RPMI8226 (cell line): ENCODE data around the gene ARRDC1.
"Not testable (repeated sequence)": the region's sequence is repeated elsewhere in the genome, so short reads cannot be mapped to it uniquely, and the experiment has no call there.

Experiments used
- DNase-seq: peaks from one replicate; pipeline ENCODE4 v3.0.0-alpha.2; 2015

Gene ARRDC1

GRCh38 chr9:137586854-137587253 is 18.6 kb upstream of the ARRDC1 start:
- no peak for DNase-seq

GRCh38 chr9:137588311-137588710 is 17.2 kb upstream of the ARRDC1 start:
- DNase-seq, result no peak

DNA sequence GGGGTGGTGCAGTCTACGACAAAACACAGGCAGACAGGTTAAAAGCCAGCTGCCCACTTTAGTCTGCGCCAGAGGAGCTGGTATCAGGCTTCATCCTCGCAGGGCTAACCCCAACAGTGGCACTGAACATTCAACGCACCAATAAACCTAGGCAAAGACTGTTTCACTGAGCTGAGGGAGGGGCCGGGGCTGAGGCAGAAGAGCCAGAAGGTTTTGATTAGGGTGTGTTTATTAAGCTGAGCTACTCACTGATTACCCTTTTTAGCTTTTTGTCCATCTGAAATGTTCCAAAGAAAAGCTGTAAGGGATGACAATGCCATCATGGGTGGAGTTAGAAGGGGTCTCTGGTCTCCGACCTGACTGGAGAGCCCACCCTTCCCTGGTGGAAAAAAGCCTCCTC is 16.6 kb upstream of the ARRDC1 start:
- no peak for DNase-seq

GRCh38 chr9:137589441-137590122 is 15.9 kb upstream of the ARRDC1 start:
- peak; percentile 54 for DNase-seq

DNA sequence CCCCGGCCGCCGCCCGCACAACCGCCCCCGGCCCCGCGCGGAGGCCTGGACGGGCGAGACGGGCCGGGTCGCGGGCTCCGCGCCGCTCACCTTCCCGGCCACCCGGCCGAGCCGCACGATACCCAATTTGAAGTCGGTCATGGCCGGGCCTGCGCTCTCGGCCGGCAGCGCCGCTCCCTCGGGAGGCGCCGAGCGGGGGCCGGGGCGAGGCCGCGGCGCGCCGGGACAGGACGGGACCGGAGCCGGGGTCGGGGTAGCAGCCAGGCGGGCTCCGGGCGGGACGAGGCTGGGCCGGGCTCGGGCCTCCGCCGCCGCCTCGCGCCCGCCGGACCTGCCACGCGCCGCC is 15.4 kb upstream of the ARRDC1 start:
- DNase-seq, result no peak

GRCh38 chr9:137590469-137591383 is 14.8 kb upstream of the ARRDC1 start, which contains the start of gene ZMYND19:
TSS of gene ZMYND19 (minus strand) at chr9:137590512. CDS start at chr9:137590263, 249 bp downstream.
- DNase-seq, result peak; percentile 96

GRCh38 chr9:137592767-137593166 is 12.7 kb upstream of the ARRDC1 start:
- no peak for DNase-seq

DNA sequence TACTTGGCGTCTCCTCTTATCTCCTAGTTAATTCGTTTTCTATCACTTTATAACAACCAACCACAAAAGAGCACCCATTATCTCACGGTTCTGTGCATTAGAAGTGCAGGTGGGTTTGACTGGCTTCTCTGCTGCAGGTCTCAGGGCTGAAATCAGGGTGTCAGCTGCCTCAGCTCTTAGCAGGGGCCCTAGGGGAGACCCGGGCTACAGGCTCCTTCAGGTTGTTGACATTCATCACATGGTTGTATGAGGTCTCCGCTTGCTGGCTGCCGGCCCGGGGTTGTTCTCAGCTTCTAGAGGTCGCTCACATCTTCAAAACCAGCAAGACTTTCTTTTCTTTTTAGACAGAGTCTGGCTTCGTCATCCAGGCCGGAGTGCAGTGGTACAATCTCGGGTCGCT is 12.3 kb upstream of the ARRDC1 start:
- DNase-seq, result no peak

GRCh38 chr9:137596577-137596976 is 8.9 kb upstream of the ARRDC1 start:
- DNase-seq, result not testable (repeated sequence)

DNA sequence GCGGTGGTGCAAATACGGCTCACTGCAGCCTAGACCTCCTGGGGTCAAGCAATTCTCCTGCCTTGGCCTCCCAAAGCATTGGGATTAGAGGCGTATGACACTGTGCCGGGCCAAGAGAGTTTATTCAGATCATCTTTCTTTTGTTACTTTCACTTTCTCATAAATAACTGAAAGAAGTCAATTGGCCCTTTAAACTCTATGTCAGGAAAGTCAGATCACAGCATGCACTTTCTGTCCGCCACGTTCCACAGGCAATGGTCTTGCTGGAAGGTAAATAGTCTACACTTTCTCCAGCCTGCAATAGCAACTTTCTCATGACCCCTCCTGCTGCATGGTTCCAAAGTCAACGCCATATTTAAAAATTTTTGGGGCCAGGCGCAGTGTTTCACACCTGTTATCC is 6.5 kb upstream of the ARRDC1 start:
- DNase-seq, result peak; percentile 39

- DNase-seq, result peak; percentile 71
Measured at GRCh38 chr9:137602661-137603060, 2.8 kb upstream of the ARRDC1 start.

DNA sequence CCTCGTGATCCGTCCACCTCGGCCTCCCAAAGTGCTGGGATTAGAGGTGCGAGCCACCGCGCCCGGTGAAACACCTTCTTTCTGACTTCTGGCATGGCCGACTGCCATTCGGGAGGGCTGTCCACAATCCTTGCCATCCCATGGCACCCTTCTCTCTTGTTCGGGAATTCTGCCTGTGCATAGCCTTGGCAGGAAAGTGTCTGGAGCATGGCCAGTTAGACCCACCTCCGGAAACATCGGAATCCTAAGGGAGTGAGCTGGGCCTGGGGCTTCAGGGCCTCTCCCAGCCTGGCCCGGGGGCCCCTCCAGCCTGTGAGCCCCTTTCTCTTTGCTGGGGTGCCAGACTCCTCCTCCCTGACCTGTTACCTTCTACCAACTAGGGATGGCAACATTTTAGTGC is 1.6 kb upstream of the ARRDC1 start:
- DNase-seq, result no peak

DNA sequence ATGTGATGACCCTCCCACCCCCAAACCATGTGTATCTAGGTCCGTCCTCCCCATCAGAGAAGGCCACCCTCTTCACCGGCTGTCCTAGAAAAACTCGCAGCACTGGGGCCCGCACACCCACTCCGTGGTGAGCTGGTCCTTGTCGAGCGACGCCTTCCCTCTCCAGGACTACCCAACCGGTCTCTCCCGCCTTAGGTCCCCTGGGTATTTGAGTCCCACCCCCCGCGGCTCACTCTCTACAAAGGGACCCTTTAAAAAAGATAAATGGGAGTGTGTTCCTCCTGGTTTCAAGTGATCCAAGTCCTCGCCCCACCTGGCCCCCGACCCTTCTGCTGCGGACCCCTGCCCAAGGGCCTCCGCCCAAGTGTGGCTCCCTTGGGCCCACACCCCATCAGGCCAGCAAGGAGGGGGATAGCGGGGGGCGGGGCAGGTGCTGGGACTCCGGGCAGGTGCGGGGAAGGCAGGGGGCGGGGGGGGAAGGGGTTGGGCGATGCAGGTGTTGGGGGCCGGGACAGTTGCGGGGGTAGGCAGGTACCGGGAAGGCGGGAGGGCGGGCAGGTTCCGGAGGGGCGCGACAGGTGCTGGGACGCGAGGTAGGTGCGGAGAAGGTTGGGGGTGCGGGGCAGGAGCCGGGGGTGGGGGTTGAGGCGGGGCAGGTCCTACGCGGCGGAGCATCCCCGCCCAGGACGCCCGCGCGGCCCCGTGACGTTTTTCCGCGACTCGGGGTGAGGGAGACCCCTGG is 970 bp upstream of the ARRDC1 start:
- DNase-seq, result no peak

GRCh38 chr9:137606005-137606621 is 627 bp downstream of the ARRDC1 start:
- peak; percentile 57 for DNase-seq

DNA sequence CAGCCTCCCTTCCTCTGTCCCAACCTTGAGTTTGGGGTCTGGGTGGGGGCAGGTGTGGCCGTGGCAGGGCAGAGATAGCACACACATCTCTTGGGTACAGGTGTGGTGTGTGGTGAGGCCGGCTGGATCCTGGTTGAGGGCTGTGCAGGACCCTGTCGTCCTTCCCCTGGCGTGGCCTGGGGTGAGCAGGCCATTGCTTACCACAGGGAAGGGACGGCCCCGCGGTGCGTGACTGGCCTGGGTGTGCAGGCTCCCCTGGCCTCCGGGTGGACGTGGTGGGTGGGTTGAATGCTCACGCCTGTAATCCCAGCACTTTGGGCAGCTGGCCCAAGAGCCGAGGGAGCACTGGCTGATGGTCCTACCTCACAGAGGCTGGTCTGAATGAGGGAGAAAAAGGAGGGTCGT is 1.2 kb downstream of the ARRDC1 start:
- no peak for DNase-seq

DNA sequence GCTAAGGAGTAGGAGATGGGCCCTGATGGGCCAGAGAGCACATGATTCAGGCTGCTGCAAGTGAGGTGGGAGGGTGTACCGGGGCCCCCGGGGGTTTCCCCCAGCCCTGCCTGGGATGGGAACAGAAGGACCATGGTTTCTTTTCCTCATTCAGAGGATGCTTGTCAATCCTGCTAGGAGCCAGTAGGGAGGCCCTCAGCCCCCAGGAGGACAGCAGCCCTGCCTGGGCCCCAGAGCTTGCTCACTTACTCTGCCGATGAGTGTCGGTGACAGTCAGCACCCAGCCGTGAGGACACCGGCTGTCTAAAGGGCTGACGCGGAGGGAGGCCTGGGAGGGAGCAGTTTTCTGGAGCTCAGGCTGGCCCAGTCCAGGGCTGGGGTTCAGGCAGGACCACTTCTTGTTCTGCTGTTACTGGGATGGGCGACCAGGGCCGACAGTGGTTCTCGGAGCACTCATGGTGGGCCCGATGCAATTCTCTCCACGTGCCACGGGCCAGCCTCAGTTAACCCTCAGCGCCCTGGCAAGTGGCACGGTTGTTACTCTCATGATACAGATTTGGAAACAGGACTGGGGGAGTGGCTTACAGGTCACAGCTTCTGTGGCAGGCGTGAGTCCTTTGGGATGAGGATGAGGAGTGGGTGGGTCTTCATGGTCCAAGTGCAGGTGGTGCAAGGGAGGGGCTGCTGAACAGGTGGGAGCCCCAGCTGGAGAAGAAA is 1.8 kb downstream of the ARRDC1 start:
- DNase-seq, result no peak

- no peak for DNase-seq
Measured at GRCh38 chr9:137610944-137611343, 5.5 kb downstream of the ARRDC1 start.

DNA sequence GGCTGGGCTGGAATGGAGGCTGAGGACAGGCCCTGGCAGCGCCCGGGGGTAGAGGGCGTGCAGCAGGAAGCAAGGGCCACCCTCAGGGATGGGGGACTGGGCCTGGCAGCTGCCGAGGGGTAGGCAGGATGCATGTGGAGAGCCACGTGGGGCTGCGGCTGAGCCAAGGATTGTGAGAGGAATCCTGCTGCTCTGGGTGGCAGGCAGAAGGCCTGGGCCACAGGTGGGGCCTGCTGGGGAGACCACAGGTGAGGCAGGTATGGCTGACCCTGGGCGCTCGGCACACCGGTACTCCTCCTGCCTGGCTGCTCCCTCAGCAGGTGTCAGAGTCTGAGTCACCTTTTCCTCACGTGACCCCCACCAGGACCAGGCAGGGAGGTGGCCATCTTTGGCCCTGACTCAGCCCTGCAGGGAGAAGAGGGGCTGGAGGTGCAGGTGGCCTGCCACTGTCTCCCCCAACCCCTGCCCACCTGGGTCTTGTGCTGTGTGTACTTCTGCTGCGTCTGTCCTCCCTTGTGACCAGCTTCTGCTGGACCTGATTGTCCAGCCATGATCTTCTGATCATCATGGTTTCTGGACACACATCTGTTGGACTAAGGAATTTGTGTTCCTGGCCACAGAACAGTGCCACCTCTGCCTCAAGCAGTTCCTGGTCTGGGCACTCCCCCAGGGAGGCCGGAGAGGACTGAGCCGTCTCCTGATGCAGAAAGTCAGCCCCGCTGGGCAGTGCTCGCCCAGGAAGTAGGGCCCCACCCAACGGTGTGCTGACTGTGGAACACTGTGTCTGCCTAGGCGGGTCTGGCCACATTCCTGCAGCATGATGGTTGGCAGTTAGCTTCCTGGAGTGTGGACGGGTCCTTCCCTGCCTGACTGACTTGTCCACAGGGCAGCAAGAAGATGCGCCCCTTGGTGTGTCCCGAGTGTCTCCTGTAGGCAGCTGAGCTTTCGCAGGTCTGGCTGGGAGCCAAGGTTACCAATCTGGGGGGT is 6.4 kb downstream of the ARRDC1 start:
- DNase-seq, result peak; percentile 89

DNA sequence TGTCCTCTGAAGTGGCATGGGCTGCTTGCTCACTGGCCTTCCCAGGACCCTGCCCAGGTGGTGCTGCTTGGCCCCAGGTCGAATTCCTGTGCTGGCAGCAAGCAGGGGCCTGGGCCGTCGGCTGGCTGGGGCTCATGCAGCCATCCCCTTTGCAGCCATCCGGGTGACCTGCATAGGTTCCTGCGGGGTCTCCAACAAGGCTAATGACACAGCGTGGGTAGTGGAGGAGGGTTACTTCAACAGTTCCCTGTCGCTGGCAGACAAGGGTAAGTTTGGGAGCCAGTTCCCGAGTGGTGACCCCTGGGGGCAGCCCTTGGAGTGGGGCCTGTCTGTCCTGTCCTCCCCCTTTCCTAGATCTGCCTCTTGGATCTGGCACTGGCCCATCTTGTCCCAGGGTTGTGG is 7.3 kb downstream of the ARRDC1 start:
- no peak for DNase-seq

GRCh38 chr9:137613259-137613658 is 7.8 kb downstream of the ARRDC1 start:
- no peak for DNase-seq
